Progenitor cell of endocrine pancreas (in vitro differentiated cells): ENCODE results near the gene AGTRAP. TPM values are rescaled to one million over a fixed set of nuclear protein-coding genes. Genes with fewer than 3 reads are reported as not detected.

Experiments
- DNase-seq: peaks from one replicate; pipeline ENCODE4 v3.0.0; 2021; ENCODE audit warnings: low spot score; ENCODE audit not compliant: unreplicated experiment
- H3K27ac Mint-ChIP-seq: 2 replicates; pipeline ENCODE4 v1.8.0; 2021; ENCODE audit warnings: mild to moderate bottlenecking, moderate library complexity, mixed read lengths
- H3K27me3 Mint-ChIP-seq: 2 replicates; pipeline ENCODE4 v1.8.0; 2021; ENCODE audit warnings: mixed read lengths
- H3K36me3 Mint-ChIP-seq: 2 replicates; pipeline ENCODE4 v1.8.0; 2022; ENCODE audit warnings: mixed read lengths; ENCODE audit not compliant: insufficient read depth
- H3K4me1 Mint-ChIP-seq: 2 replicates; pipeline ENCODE4 v1.8.0; 2021; ENCODE audit warnings: low read depth, mixed read lengths
- H3K4me3 Mint-ChIP-seq: 2 replicates; pipeline ENCODE4 v1.8.0; 2021; ENCODE audit warnings: low read depth, mild to moderate bottlenecking, moderate library complexity, mixed read lengths
- H3K9me3 Mint-ChIP-seq: 2 replicates; pipeline ENCODE4 v1.8.0; 2021; ENCODE audit warnings: low read depth, mixed read lengths
- CTCF ChIP-seq: fragments of 200-600 bp; sonication (generic); IDR thresholded peaks from one replicate; pipeline ENCODE4 v1.5.0; 2021; ENCODE audit warnings: antibody characterized with exemption, mild to moderate bottlenecking; ENCODE audit not compliant: unreplicated experiment
- total RNA-seq: library from RNA; stranded (reverse); gene quantifications from 2 replicates; pipeline ENCODE4 v1.2.1, GENCODE V29; 2021

AGTRAP gene
- total RNA-seq, 1 donor from 2014 or later: 34.2 TPM

DNA sequence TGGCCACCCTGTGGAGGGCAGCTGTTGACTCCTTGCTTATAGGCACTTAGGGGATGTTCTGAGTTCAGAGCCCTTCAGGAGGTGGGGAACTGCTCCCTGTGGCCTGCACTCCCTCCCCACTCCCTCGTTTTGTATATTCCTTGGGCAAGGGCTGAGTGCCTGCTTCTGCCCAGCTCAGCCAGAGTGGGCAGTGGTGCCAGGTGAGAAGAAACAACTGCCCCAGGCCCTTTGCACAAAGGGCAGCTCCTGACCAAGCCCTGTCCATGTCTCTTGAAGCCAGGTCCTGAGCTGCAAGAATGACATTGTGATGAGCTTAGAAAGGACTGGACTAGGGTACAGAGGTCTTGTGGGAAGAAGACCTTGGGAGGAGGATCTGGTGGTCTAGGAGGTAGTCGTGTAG is 2.2 kb downstream of the AGTRAP start:
- no peak overlapping the region for H3K27ac Mint-ChIP-seq
- H3K4me1 Mint-ChIP-seq: peaks cover 6% of the 10 kb centered on the region
- TF ChIP-seq CTCF: no peak

GRCh38 chr1:11738783-11739182 is 2.8 kb downstream of the AGTRAP start:
- H3K4me3 Mint-ChIP-seq: no peak overlapping the region

More for the DNA sequence above, 2.2 kb downstream of the AGTRAP start:
- no peaks in the 10 kb centered on the region for H3K9me3 Mint-ChIP-seq
- no peak for DNase-seq
- no peaks in the 10 kb centered on the region for H3K36me3 Mint-ChIP-seq
- H3K27me3 Mint-ChIP-seq: no peaks in the 10 kb centered on the region
- no peak overlapping the region for H3K4me3 Mint-ChIP-seq

DNA sequence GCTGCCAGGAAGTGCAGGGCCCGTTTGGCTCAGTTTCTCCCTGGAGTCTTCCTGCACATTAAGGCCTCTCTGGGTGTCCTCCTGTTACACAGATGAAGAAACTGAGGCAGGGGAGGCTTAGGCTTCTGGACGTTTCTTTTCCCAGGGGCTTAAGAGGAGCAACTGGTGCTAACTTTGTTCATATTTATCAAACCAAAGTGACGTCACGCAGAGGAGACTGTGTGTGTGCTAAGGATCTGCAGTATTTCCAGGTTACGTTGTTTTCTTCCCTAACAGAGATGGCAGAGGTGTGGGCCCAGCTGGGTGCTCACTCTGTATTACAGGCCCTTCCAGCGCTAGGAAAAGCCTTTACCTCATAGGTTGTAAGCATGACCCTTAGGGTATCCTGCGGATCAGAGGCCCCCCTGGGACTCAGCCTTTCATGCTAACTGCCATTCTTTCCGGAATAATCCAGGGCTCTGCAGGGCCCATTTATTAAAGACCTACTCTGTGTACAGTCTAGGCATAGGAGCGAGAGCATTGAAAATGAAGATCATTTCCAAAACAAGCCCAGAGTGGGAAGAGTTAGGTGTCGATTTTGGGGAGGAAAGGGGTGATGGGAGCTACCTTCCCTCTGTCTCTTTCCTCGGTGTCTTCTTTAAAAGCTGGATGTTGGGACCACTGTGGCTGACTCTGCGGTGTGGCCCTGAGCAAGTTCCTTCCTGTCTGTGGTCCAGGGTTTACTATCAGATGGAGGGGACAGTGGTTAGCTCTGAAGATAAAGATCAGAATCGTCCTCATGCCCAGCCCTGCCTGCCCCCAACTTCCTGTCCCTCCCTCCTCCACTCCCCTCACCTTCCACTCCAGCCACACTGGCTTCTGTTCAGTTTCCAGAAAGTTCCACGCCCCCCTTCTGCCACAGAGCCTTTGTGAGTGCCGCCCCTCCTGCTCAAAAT is 4.6 kb downstream of the AGTRAP start:
- no peaks in the 10 kb centered on the region for H3K9me3 Mint-ChIP-seq
- no peak for TF ChIP-seq CTCF
- no peaks in the 10 kb centered on the region for H3K36me3 Mint-ChIP-seq
- H3K4me1 Mint-ChIP-seq: peaks cover 6% of the 10 kb centered on the region
- no peak overlapping the region for H3K27ac Mint-ChIP-seq
- no peaks in the 10 kb centered on the region for H3K27me3 Mint-ChIP-seq
- DNase-seq: no peak
- H3K4me3 Mint-ChIP-seq: no peak overlapping the region

More at GRCh38 chr1:11738783-11739182, 2.8 kb downstream of the AGTRAP start:
- no peak for TF ChIP-seq CTCF
- no peaks in the 10 kb centered on the region for H3K36me3 Mint-ChIP-seq
- H3K27ac Mint-ChIP-seq: no peak overlapping the region
- no peaks in the 10 kb centered on the region for H3K27me3 Mint-ChIP-seq
- H3K9me3 Mint-ChIP-seq: no peaks in the 10 kb centered on the region
- no peak for DNase-seq
- peaks cover 6% of the 10 kb centered on the region for H3K4me1 Mint-ChIP-seq

- no peak overlapping the region for H3K4me3 Mint-ChIP-seq
- peaks cover under 1% of the 10 kb centered on the region for H3K36me3 Mint-ChIP-seq
- H3K27me3 Mint-ChIP-seq: no peaks in the 10 kb centered on the region
- TF ChIP-seq CTCF: no peak
- H3K27ac Mint-ChIP-seq: no peak overlapping the region
- DNase-seq: no peak
- H3K4me1 Mint-ChIP-seq: peaks cover 6% of the 10 kb centered on the region
- H3K9me3 Mint-ChIP-seq: no peaks in the 10 kb centered on the region
Measured at GRCh38 chr1:11741482-11741881, 5.5 kb downstream of the AGTRAP start.

GRCh38 chr1:11741919-11742558 is 6.1 kb downstream of the AGTRAP start:
- TF ChIP-seq CTCF: no peak
- H3K36me3 Mint-ChIP-seq: peaks cover 5% of the 10 kb centered on the region
- DNase-seq: no peak
- H3K9me3 Mint-ChIP-seq: no peaks in the 10 kb centered on the region
- peaks cover 8% of the 10 kb centered on the region for H3K4me1 Mint-ChIP-seq
- no peak overlapping the region for H3K4me3 Mint-ChIP-seq
- no peak overlapping the region for H3K27ac Mint-ChIP-seq
- H3K27me3 Mint-ChIP-seq: no peaks in the 10 kb centered on the region
